Muscle layer of colon (tissue), 2 donors: ENCODE data around the gene COG1.

Source experiments
- H3K27ac ChIP-seq: one replicate; pipeline ENCODE4 v1.7.0; 2013; ENCODE audit warnings: low read depth, mild to moderate bottlenecking, low read length, moderate library complexity
- H3K27me3 ChIP-seq, 2 donors: one replicate each; pipeline ENCODE4 v1.7.0; 2013; ENCODE audit warnings: low read length in 2 of 2, mild to moderate bottlenecking in 2 of 2; ENCODE audit not compliant: insufficient read depth in 2 of 2, control insufficient read depth in 1 of 2
- H3K36me3 ChIP-seq: one replicate; pipeline ENCODE4 v1.7.0; 2013; ENCODE audit warnings: mild to moderate bottlenecking, low read length; ENCODE audit not compliant: insufficient read depth
- H3K4me1 ChIP-seq: one replicate; pipeline ENCODE4 v1.7.0; 2013; ENCODE audit warnings: mild to moderate bottlenecking, low read length; ENCODE audit not compliant: insufficient read depth
- H3K4me3 ChIP-seq, 2 donors: one replicate each; pipeline ENCODE4 v1.7.0; 2013; ENCODE audit warnings: low read length in 2 of 2, low read depth in 1 of 2, mild to moderate bottlenecking in 1 of 2, moderate library complexity in 1 of 2
- H3K9ac ChIP-seq: one replicate; pipeline ENCODE4 v1.7.0; 2013; ENCODE audit warnings: low read length
- H3K9me3 ChIP-seq: one replicate; pipeline ENCODE4 v1.7.0; 2013; ENCODE audit warnings: mild to moderate bottlenecking, low read length
- donor health status: abdominal sarcoma.
- donor health status: Adenocarcinoma of cecum.

The COG1 gene

GRCh38 chr17:73240561-73240960 lies 47.7 kb downstream of the COG1 start:
- Histone ChIP-seq H3K4me1 (peaks cover 7% of the 10 kb centered on the region), H3K9ac (no peak overlapping the region), H3K27ac (no peak overlapping the region), H3K36me3 (peaks cover 30% of the 10 kb centered on the region), H3K9me3 (no peaks in the 10 kb centered on the region), H3K27me3 (no peaks in the 10 kb centered on the region), H3K4me3 (no peak overlapping the region)

GRCh38 chr17:73247726-73248125 lies 54.9 kb downstream of the COG1 start:
- peaks cover 6% of the 10 kb centered on the region for H3K36me3 ChIP-seq
- no peak overlapping the region for H3K9ac ChIP-seq
- H3K9me3 ChIP-seq = no peaks in the 10 kb centered on the region
- H3K4me3 ChIP-seq = no peak overlapping the region
- H3K4me1 ChIP-seq = no peaks in the 10 kb centered on the region
- H3K27me3 ChIP-seq = no peaks in the 10 kb centered on the region
- H3K27ac ChIP-seq = no peak overlapping the region

DNA sequence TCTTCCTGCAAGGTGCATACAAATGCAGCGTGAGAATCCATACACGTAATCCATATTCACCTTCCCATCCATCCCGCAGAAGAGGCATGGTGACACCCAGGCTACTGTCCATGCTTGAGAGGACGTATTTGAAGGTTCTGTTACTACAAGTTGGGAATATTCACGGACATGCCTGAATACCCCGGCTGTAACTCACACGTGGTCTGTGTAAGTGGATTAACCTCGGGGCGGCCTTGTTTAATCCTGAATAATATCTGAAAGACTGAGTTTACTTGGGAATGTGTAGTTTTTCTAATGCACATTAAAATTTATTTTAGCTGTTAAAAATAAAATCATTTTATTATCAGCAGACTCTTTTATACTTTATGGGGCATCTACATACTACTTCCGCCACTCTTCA lies 55.7 kb downstream of the COG1 start:
- peaks cover 6% of the 10 kb centered on the region for H3K36me3 ChIP-seq
- H3K9ac ChIP-seq = no peak overlapping the region
- no peaks in the 10 kb centered on the region for H3K27me3 ChIP-seq
- no peaks in the 10 kb centered on the region for H3K9me3 ChIP-seq
- H3K4me1 ChIP-seq = no peaks in the 10 kb centered on the region
- H3K27ac ChIP-seq = no peak overlapping the region
- no peak overlapping the region for H3K4me3 ChIP-seq

DNA sequence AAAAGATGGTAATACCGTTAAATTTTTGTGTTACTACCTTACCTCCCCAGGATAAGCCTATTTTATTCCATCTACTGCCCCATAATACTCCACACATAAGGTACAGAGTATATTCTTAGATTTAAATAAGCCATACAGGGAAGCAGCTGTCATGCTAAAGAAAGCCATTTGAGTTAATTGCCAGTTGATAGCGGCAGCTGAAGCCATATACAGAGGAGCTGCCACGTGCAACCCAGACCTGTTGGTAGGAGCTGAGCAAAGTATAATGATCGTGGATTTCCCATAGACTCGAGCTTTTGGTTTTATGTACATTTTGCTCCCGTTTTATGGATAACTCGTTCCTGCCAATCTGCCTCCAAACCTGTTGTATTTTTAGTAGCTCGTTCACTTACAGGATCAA lies 56.8 kb downstream of the COG1 start:
- Histone ChIP-seq H3K4me1 (no peaks in the 10 kb centered on the region), H3K27ac (no peak overlapping the region), H3K27me3 (no peaks in the 10 kb centered on the region), H3K9ac (no peak overlapping the region), H3K36me3 (peaks cover under 1% of the 10 kb centered on the region), H3K4me3 (no peak overlapping the region), H3K9me3 (no peaks in the 10 kb centered on the region)

- Histone ChIP-seq H3K9me3 (no peaks in the 10 kb centered on the region), H3K4me1 (peaks cover 5% of the 10 kb centered on the region), H3K27me3 (no peaks in the 10 kb centered on the region), H3K9ac (no peak overlapping the region), H3K36me3 (no peaks in the 10 kb centered on the region), H3K27ac (no peak overlapping the region), H3K4me3 (no peak overlapping the region)
Observed at GRCh38 chr17:73250851-73251640, 58.2 kb downstream of the COG1 start.

GRCh38 chr17:73251871-73252270 lies 59.0 kb downstream of the COG1 start:
- no peaks in the 10 kb centered on the region for H3K27me3 ChIP-seq
- H3K4me1 ChIP-seq = peaks cover 9% of the 10 kb centered on the region
- no peak overlapping the region for H3K27ac ChIP-seq
- H3K9ac ChIP-seq = no peak overlapping the region
- no peaks in the 10 kb centered on the region for H3K36me3 ChIP-seq
- no peak overlapping the region for H3K4me3 ChIP-seq
- H3K9me3 ChIP-seq = no peaks in the 10 kb centered on the region

DNA sequence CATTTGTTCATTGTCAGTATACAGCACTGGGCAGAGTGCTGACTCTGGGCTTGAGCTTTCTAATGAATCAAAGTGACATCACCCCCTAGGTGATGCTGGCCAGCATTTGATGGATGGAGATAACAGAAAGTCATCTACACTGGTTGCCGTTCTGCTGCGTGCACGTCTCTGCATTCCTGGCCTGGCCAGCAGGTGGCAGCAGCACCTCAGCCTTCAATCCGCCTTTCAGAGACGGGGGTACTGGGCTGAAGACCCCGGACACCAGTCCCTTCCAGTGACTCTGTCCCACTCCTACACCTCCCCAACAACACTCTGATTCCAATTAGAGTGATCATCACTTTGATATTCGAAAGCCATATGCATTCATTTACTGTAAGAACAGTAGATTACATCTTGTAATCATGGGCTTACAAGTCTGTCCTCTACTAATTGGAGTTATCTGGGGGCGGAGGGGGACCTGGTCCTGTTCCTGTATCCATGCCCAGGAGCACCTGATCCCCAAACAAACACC lies 62.9 kb downstream of the COG1 start:
- H3K27me3 ChIP-seq = no peaks in the 10 kb centered on the region
- H3K9me3 ChIP-seq = no peaks in the 10 kb centered on the region
- peaks cover 17% of the 10 kb centered on the region for H3K4me1 ChIP-seq
- no peak overlapping the region for H3K4me3 ChIP-seq
- H3K9ac ChIP-seq = no peak overlapping the region
- H3K27ac ChIP-seq = no peak overlapping the region
- no peaks in the 10 kb centered on the region for H3K36me3 ChIP-seq

DNA sequence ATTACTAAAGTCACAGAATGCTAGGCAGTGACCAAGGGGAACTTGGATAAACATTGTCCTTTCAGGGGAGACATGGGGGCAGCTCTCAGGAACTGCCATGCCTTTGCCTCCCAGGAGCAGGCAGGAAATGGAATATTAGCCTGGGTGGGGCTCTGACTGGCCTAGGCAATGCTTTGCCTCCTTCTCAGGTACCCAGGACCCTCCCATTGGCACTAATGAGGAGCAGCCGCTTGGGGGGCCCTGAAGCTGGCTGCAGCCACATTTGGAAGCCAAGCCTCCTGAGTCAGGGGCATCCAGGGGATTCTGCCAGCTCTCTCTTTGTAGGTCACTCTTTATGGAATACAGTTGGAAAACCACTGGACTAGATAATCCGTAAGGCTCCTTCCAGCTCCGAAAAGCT lies 63.4 kb downstream of the COG1 start:
- H3K9me3 ChIP-seq = no peaks in the 10 kb centered on the region
- no peak overlapping the region for H3K4me3 ChIP-seq
- H3K36me3 ChIP-seq = no peaks in the 10 kb centered on the region
- peaks cover 17% of the 10 kb centered on the region for H3K4me1 ChIP-seq
- H3K27me3 ChIP-seq = no peaks in the 10 kb centered on the region
- H3K9ac ChIP-seq = no peak overlapping the region
- no peak overlapping the region for H3K27ac ChIP-seq

GRCh38 chr17:73257516-73257915 lies 64.7 kb downstream of the COG1 start:
- no peaks in the 10 kb centered on the region for H3K36me3 ChIP-seq
- H3K27me3 ChIP-seq = no peaks in the 10 kb centered on the region
- no peak overlapping the region for H3K27ac ChIP-seq

More at GRCh38 chr17:73257516-73257915, 64.7 kb downstream of the COG1 start:
- no peaks in the 10 kb centered on the region for H3K9me3 ChIP-seq
- peaks cover 17% of the 10 kb centered on the region for H3K4me1 ChIP-seq
- H3K4me3 ChIP-seq = no peak overlapping the region
- H3K9ac ChIP-seq = no peak overlapping the region
